Gastroesophageal sphincter (tissue), 3 donors: ENCODE data around the gene ADAM12.

ENCODE experiments used
- POLR2A ChIP-seq, 2 donors: fragments of 450-650 bp; IDR thresholded peaks; one replicate each; pipeline ENCODE4 v1.6.1; 2017; ENCODE audit warnings: antibody characterized with exemption in 2 of 2, mild to moderate bottlenecking in 2 of 2, moderate library complexity in 1 of 2
- TF ChIP-seq, protein P1 (sequence below), 4 experiments: fragments of 200-600 bp in 2 of 4; fragments of 450-650 bp in 2 of 4; sonication (generic) in 1 of 4; IDR thresholded peaks; one replicate each; pipeline ENCODE4 v1.5.1; 2017 to 2019; ENCODE audit warnings: antibody characterized with exemption in 4 of 4, mild to moderate bottlenecking in 2 of 4, moderate library complexity in 2 of 4

DNA sequence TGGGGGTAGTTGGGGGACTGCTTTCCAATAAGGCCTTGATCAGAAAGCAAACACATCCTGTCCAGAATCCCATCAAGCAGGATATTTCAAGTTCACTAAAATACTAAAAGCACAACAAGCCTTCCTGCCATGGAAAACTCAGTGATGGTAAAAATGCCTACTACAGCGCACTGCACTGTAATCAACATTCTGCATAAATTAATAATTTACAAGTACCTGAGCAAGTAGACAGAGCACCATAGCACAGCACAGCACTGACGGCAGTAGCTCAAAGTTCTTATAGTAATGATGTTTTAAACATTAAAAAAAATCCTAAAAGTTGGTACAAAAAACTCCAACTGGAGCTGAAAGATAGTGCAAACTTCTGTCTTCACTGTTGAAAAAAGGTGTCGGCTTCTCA is 371.4 kb downstream of the ADAM12 start:
- TF ChIP-seq, protein P1, sequence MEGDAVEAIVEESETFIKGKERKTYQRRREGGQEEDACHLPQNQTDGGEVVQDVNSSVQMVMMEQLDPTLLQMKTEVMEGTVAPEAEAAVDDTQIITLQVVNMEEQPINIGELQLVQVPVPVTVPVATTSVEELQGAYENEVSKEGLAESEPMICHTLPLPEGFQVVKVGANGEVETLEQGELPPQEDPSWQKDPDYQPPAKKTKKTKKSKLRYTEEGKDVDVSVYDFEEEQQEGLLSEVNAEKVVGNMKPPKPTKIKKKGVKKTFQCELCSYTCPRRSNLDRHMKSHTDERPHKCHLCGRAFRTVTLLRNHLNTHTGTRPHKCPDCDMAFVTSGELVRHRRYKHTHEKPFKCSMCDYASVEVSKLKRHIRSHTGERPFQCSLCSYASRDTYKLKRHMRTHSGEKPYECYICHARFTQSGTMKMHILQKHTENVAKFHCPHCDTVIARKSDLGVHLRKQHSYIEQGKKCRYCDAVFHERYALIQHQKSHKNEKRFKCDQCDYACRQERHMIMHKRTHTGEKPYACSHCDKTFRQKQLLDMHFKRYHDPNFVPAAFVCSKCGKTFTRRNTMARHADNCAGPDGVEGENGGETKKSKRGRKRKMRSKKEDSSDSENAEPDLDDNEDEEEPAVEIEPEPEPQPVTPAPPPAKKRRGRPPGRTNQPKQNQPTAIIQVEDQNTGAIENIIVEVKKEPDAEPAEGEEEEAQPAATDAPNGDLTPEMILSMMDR (IDR thresholded peaks at IDR 0.05), result no peak
- no peak for TF ChIP-seq POLR2A (IDR thresholded peaks at IDR 0.05)
